Testis (tissue), 2 donors: ENCODE measurements around the gene ANKRD53.

ENCODE experiments used
- CTCF ChIP-seq, 3 experiments: fragments of 450-650 bp in 2 of 3; fragments of 200-600 bp in 1 of 3; sonication (generic) in 1 of 3; IDR thresholded peaks; one replicate each; pipeline ENCODE4 v1.5.1; 2016 to 2019; ENCODE audit warnings: antibody characterized with exemption in 3 of 3, mild to moderate bottlenecking in 2 of 3, moderate library complexity in 1 of 3
- POLR2A ChIP-seq: fragments of 450-650 bp; IDR thresholded peaks from one replicate; pipeline ENCODE4 v1.6.1; 2017; ENCODE audit warnings: antibody characterized with exemption, mild to moderate bottlenecking, moderate library complexity

- no peak for TF ChIP-seq CTCF (IDR thresholded peaks at IDR 0.05)
- no peak for TF ChIP-seq POLR2A
Measured at GRCh38 chr2:70959851-70960832, 18.3 kb upstream of the ANKRD53 start.
